Measurements from ENCODE around the gene SUPT5H. TPM values are rescaled to one million over a fixed set of nuclear protein-coding genes. Genes with fewer than 3 reads are reported as not detected.

The SUPT5H gene
- total and polyA plus RNA-seq, 9 donors = 51.4 to 163 (median 101) TPM

DNA sequence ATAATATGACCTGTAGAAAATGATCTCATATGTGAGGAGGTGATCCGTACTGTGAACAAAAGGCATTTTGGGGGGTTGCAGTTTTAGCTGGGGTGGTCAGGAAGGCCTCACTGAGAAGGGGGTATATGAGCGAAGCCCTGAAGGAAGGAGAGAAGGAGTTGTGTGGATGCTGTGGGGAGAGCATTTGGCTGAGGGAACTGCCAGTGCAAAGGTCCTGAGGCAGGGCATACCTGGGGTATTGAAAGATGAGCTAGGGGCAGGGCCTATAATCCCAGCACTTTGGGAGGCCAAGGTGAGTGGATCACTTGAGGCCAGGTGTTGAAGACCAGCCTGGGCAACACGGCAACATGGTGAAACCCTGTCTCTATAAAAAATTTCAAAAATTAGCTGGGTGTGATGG is 72.0 kb downstream of the SUPT5H start:
- no peak overlapping the region for H3K4me3 ChIP-seq
- no peaks in the 10 kb centered on the region for H3K36me3 ChIP-seq
- peaks cover 5% of the 10 kb centered on the region for H3K4me1 ChIP-seq (ENCODE audit: insufficient read depth)
- intact Hi-C loops (cut with DNase I) = no loop called here
- H3K27me3 ChIP-seq = no peaks in the 10 kb centered on the region
- no peaks in the 10 kb centered on the region for H3K9me3 ChIP-seq
- DNase-seq = no peak
- WGBS, 3 donors = 78 to 79% (median 78%) methylated on average over 3 of the region's 3 CpGs
- H3K27ac ChIP-seq = no peak overlapping the region
- TF ChIP-seq POLR2A (IDR thresholded peaks at IDR 0.05) = no peak
- no peak for TF ChIP-seq EP300 (IDR thresholded peaks at IDR 0.05)
- TF ChIP-seq, protein P1, sequence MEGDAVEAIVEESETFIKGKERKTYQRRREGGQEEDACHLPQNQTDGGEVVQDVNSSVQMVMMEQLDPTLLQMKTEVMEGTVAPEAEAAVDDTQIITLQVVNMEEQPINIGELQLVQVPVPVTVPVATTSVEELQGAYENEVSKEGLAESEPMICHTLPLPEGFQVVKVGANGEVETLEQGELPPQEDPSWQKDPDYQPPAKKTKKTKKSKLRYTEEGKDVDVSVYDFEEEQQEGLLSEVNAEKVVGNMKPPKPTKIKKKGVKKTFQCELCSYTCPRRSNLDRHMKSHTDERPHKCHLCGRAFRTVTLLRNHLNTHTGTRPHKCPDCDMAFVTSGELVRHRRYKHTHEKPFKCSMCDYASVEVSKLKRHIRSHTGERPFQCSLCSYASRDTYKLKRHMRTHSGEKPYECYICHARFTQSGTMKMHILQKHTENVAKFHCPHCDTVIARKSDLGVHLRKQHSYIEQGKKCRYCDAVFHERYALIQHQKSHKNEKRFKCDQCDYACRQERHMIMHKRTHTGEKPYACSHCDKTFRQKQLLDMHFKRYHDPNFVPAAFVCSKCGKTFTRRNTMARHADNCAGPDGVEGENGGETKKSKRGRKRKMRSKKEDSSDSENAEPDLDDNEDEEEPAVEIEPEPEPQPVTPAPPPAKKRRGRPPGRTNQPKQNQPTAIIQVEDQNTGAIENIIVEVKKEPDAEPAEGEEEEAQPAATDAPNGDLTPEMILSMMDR (IDR thresholded peaks at IDR 0.05) = no peak

DNA sequence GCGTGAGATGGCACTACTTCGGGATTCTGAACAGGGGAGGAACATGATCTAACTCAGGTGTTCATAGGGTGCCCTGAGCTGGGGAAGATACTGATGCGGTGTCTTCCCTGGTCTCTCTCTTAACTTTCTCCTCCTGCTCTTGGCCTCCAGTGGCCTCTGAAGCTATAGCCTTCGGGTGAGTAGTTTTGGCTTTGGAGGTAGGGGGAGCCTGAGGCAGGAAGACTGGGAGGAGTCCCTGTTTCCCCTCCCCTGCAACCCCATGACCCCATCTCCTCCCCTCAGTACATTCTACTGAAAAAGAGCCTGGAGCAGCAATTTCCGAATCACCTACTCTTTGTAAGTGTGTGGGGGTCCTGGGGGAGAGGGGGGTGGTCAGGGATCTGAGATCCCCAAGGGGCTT is 73.1 kb downstream of the SUPT5H start:
- no peak overlapping the region for H3K4me3 ChIP-seq
- no peak for TF ChIP-seq EP300 (IDR thresholded peaks at IDR 0.05)
- no peak for TF ChIP-seq POLR2A (IDR thresholded peaks at IDR 0.05)
- TF ChIP-seq, protein P1 (IDR thresholded peaks at IDR 0.05) = no peak
- DNase-seq = no peak
- H3K27me3 ChIP-seq = no peaks in the 10 kb centered on the region
- no peaks in the 10 kb centered on the region for H3K36me3 ChIP-seq
- no peak overlapping the region for H3K27ac ChIP-seq
- H3K9me3 ChIP-seq = no peaks in the 10 kb centered on the region
- intact Hi-C loops (cut with DNase I) = no loop called here
- WGBS, 3 donors = 54 to 70% (median 65%) methylated on average over 5 of the region's 5 CpGs
- peaks cover 5% of the 10 kb centered on the region for H3K4me1 ChIP-seq (ENCODE audit: insufficient read depth)

DNA sequence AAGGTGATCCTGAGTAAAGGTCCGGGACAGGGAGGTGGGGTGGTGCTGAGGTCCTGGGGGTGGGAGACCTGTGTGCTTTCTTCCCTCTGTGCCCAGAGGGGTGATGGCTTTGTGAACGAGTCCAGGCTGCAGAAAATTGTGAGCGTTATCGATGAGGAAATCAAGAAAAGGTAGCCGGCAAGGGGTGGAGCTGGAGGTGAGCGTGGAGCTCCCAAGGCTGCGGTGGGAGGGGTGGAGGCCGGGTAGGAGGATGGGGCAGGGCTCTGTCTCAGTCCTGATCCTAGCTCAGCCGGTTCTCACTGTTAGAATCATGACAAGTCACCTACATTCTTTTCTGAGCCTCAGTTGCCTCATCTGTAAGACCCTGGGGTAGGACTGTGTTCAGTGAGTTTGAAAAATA is 73.6 kb downstream of the SUPT5H start:
- Histone ChIP-seq H3K27me3 (no peaks in the 10 kb centered on the region), H3K4me1 (ENCODE audit: insufficient read depth) (peaks cover 5% of the 10 kb centered on the region), H3K27ac (no peak overlapping the region), H3K9me3 (no peaks in the 10 kb centered on the region), H3K4me3 (no peak overlapping the region), H3K36me3 (no peaks in the 10 kb centered on the region)
- TF ChIP-seq, protein P1 (IDR thresholded peaks at IDR 0.05) = no peak
- TF ChIP-seq POLR2A (IDR thresholded peaks at IDR 0.05) (no peak), EP300 (IDR thresholded peaks at IDR 0.05) (no peak)
- DNase-seq = no peak
- intact Hi-C loops (cut with DNase I) = no loop called here
- 58 to 77% (median 72%) methylated on average over 9 of the region's 9 CpGs for WGBS, 3 donors

DNA sequence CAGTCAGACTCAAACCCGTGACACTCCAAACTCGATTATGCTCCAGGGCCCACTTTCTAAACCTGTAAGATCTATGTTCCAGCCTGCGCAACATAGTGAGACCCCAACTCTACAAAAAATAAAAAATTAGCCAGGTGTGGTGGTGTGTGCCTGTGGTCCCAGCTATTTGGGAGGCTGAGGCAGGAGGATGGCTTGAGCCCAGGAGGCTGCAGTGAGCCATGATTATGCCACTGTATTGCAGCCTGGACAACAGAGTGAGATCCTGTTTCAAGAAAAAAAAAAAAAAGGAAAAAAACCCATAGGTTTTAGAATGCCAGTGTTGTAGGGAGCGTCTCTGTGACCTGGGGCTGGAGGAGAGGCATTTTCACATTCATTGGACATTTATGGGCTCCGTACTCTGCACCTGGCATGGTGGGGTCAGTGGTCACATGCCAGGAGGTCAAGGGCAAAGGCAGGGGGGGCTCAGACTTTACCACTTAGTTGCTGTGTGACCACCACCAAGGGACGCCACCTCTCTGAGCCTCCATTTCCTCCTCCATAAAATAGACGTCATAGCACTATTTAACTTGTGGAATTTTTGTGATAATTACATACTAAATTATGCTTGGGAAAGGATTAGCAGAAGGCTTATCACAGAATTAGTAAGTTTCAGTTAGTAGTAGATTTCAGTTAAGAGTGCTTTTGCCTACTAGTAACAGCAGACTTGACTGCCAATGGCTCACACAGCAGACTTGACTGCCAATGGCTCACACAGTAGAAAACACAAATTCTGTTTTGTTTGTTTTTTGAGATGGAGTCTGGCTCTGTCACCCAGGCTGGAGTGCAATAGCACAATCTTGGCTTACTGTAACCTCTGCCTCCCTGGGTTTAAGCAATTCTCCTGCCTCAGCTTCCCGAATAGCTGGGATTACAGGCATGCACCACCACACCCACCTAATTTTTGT is 75.4 kb downstream of the SUPT5H start:
- 80 to 83% (median 82%) methylated on average over 8 of the region's 8 CpGs for WGBS, 3 donors
- no peaks in the 10 kb centered on the region for H3K9me3 ChIP-seq
- no peak overlapping the region for H3K4me3 ChIP-seq
- H3K4me1 ChIP-seq (ENCODE audit: insufficient read depth) = no peaks in the 10 kb centered on the region
- intact Hi-C loops (cut with DNase I) = no loop called here
- no peak for DNase-seq
- H3K36me3 ChIP-seq = no peaks in the 10 kb centered on the region
- no peak for TF ChIP-seq EP300 (IDR thresholded peaks at IDR 0.05)
- TF ChIP-seq POLR2A (IDR thresholded peaks at IDR 0.05) = no peak
- TF ChIP-seq, protein P1 (IDR thresholded peaks at IDR 0.05) = no peak
- no peak overlapping the region for H3K27ac ChIP-seq
- no peaks in the 10 kb centered on the region for H3K27me3 ChIP-seq

Data from ovary (tissue), 9 donors.